ENCODE results near the gene SNX3.

SNX3 gene

GRCh38 chr6:108209738-108210137 lies 51.1 kb downstream of the SNX3 start:
- peaks cover 3% of the 10 kb centered on the region for H3K36me3 ChIP-seq (replicated peaks; ENCODE audit: low read depth, low read length)
- no peak overlapping the region for H2AFZ ChIP-seq (ENCODE audit: low read depth, low read length)
- no peak for TF ChIP-seq EZH2phosphoT487 (IDR thresholded peaks at IDR 0.05; ENCODE audit: low read depth)
- no peak for TF ChIP-seq CTCF (IDR thresholded peaks at IDR 0.05; ENCODE audit: low read depth, low read length)
- no peak overlapping the region for H3K4me3 ChIP-seq (ENCODE audit: low read length)
- no peak overlapping the region for H3K27ac ChIP-seq (ENCODE audit: low read length)
- peaks cover 6% of the 10 kb centered on the region; the same call in 1 of the 2 replicates for H3K4me1 ChIP-seq (ENCODE audit: low read length)
- H3K9me3 ChIP-seq (ENCODE audit: insufficient read depth, low read length) = no peaks in the 10 kb centered on the region
- H3K4me2 ChIP-seq (ENCODE audit: low read length) = no peak overlapping the region
- H3K9ac ChIP-seq (ENCODE audit: low read length) = no peak overlapping the region
- peaks cover 4% of the 10 kb centered on the region; the same call in 1 of the 2 replicates for H4K20me1 ChIP-seq (ENCODE audit: insufficient read depth, low read length)
- H3K79me2 ChIP-seq (ENCODE audit: low read length) = no peaks in the 10 kb centered on the region
- H3K27me3 ChIP-seq (ENCODE audit: low read depth, low read length) = no peaks in the 10 kb centered on the region

- Histone ChIP-seq H4K20me1 (ENCODE audit: insufficient read depth, low read length) (no peaks in the 10 kb centered on the region), H3K9me3 (ENCODE audit: insufficient read depth, low read length) (no peaks in the 10 kb centered on the region), H3K79me2 (ENCODE audit: low read length) (no peaks in the 10 kb centered on the region), H3K4me1 (ENCODE audit: low read length) (peaks cover 22% of the 10 kb centered on the region), H3K27ac (ENCODE audit: low read length) (no peak overlapping the region), H3K27me3 (ENCODE audit: low read depth, low read length) (no peaks in the 10 kb centered on the region), H3K9ac (ENCODE audit: low read length) (no peak overlapping the region), H3K4me2 (ENCODE audit: low read length) (no peak overlapping the region), H3K36me3 (replicated peaks; ENCODE audit: low read depth, low read length) (peaks cover 3% of the 10 kb centered on the region), H2AFZ (ENCODE audit: low read depth, low read length) (no peak overlapping the region), H3K4me3 (ENCODE audit: low read length) (no peak overlapping the region)
- no peak for TF ChIP-seq EZH2phosphoT487 (IDR thresholded peaks at IDR 0.05; ENCODE audit: low read depth)
- TF ChIP-seq CTCF (IDR thresholded peaks at IDR 0.05; ENCODE audit: low read depth, low read length) = no peak
Measured at GRCh38 chr6:108207013-108207412, 53.8 kb downstream of the SNX3 start.

GRCh38 chr6:108203189-108204112 lies 57.4 kb downstream of the SNX3 start:
- Histone ChIP-seq H3K79me2 (ENCODE audit: low read length) (no peaks in the 10 kb centered on the region), H3K27me3 (ENCODE audit: low read depth, low read length) (no peaks in the 10 kb centered on the region), H3K36me3 (replicated peaks; ENCODE audit: low read depth, low read length) (no peaks in the 10 kb centered on the region), H2AFZ (ENCODE audit: low read depth, low read length) (no peak overlapping the region), H3K9me3 (ENCODE audit: insufficient read depth, low read length) (no peaks in the 10 kb centered on the region), H4K20me1 (ENCODE audit: insufficient read depth, low read length) (no peaks in the 10 kb centered on the region), H3K27ac (ENCODE audit: low read length) (peak overlapping the region; percentile 29), H3K4me1 (ENCODE audit: low read length) (peaks cover 16% of the 10 kb centered on the region), H3K4me2 (ENCODE audit: low read length) (peak overlapping the region; percentile 81), H3K9ac (ENCODE audit: low read length) (peak overlapping the region; percentile 19; the same call in 1 of the 2 replicates), H3K4me3 (ENCODE audit: low read length) (peak overlapping the region; percentile 69)
- TF ChIP-seq EZH2phosphoT487 (IDR thresholded peaks at IDR 0.05; ENCODE audit: low read depth) (no peak), CTCF (IDR thresholded peaks at IDR 0.05; ENCODE audit: low read depth, low read length) (no peak)

GRCh38 chr6:108200631-108201030 lies 60.2 kb downstream of the SNX3 start:
- Histone ChIP-seq H3K27ac (ENCODE audit: low read length) (no peak overlapping the region), H3K79me2 (ENCODE audit: low read length) (no peaks in the 10 kb centered on the region), H3K4me2 (ENCODE audit: low read length) (no peak overlapping the region), H3K9me3 (ENCODE audit: insufficient read depth, low read length) (no peaks in the 10 kb centered on the region), H2AFZ (ENCODE audit: low read depth, low read length) (no peak overlapping the region), H3K36me3 (replicated peaks; ENCODE audit: low read depth, low read length) (no peaks in the 10 kb centered on the region), H4K20me1 (ENCODE audit: insufficient read depth, low read length) (no peaks in the 10 kb centered on the region), H3K27me3 (ENCODE audit: low read depth, low read length) (no peaks in the 10 kb centered on the region), H3K9ac (ENCODE audit: low read length) (no peak overlapping the region), H3K4me1 (ENCODE audit: low read length) (peaks cover 16% of the 10 kb centered on the region), H3K4me3 (ENCODE audit: low read length) (no peak overlapping the region)
- no peak for TF ChIP-seq CTCF (IDR thresholded peaks at IDR 0.05; ENCODE audit: low read depth, low read length)
- no peak for TF ChIP-seq EZH2phosphoT487 (IDR thresholded peaks at IDR 0.05; ENCODE audit: low read depth)
